HAP-1 (cell line): ENCODE measurements around the gene FBL.
"Not testable (repeated sequence)": the region's sequence is repeated elsewhere in the genome, so short reads cannot be mapped to it uniquely, and the experiment has no call there.

ENCODE experiments used
- DNase-seq, 2 experiments: peaks; one replicate each; pipeline ENCODE4 v3.0.0-alpha.2; 2016 to 2020; ENCODE audit warnings: low spot score in 2 of 2
- H3K27me3 ChIP-seq: fragments of 250-450 bp; sonication (Bioruptor Pico); 2 replicates; pipeline ENCODE4 v1.5.1; 2020; ENCODE audit warnings: low read depth, mild to moderate bottlenecking, moderate library complexity
- H3K36me3 ChIP-seq: fragments of 250-450 bp; sonication (Bioruptor Pico); replicated peaks from 2 replicates; pipeline ENCODE4 v1.5.1; 2020; ENCODE audit warnings: mild to moderate bottlenecking
- H3K4me1 ChIP-seq: fragments of 250-450 bp; sonication (Bioruptor Pico); 2 replicates; pipeline ENCODE4 v1.5.1; 2020; ENCODE audit warnings: mild to moderate bottlenecking
- H3K4me3 ChIP-seq: fragments of 250-450 bp; sonication (Bioruptor Pico); 2 replicates; pipeline ENCODE4 v1.5.1; 2020; ENCODE audit warnings: mild to moderate bottlenecking, moderate library complexity
- H3K9me3 ChIP-seq: fragments of 250-450 bp; sonication (Bioruptor Pico); 2 replicates; pipeline ENCODE4 v1.5.1; 2020; ENCODE audit warnings: mild to moderate bottlenecking, moderate library complexity
- in situ Hi-C: fragments of 300-500 bp; cut with MboI; formaldehyde crosslinking; loops from 3 replicates; pipeline ENCODE4 v1.14.3; 2020; ENCODE audit warnings: low sequenced_read_pairs, inconsistent platforms, mixed read lengths

Gene FBL

DNA sequence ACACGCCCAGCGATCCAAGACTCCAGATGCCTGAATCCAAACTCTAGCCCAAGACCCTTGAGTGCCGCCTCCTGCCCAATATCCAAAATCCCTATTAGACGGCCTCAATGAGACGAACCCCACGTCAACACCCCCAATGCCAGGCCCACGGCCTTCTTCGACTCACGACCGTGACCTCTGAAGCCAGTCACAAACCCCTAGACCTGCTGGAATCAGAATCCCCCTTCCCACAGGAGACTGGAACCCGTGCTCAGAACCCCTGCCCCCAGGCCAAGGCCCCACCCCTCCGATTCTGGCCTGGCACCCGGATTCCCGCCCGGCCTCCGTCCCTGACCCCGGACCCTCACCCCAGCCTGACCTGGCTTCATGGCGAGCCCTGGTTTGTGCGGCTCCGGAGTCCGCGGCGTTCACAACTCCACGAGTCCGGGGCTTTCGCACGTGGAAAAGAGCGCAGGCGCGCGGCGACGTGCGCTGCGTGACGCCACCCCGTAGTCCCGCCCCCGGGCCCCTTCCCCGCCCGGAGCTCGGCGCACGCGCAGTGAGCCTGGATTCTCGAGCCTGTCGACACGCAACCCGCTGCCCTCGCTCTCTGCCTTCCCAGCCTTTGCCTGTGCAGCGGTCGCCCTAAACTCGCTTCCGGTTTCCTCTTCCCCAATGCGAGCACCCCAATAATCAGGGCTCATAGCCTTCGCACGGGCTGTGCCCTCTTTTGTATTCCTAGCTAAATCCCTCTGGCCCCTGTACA is at the start of gene FBL:
Gene FBL (minus strand): TSS at position 447 of the 745 bp plus-strand sequence. CDS start 79 bp downstream, at position 368.
- Histone ChIP-seq H3K36me3 (0 out of 2 replicates have a peak, but pooled peaks cover 3% of the 10 kb centered on the region), H3K27me3 (no peaks in the 10 kb centered on the region), H3K4me3 (peak within 1 kb of the TSS; percentile 88), H3K4me1 (peaks cover 35% of the 10 kb centered on the region), H3K9me3 (no peaks in the 10 kb centered on the region)
- DNase-seq, result peak; percentile 84 to 97
- in situ Hi-C loops, result no loop called here

DNA sequence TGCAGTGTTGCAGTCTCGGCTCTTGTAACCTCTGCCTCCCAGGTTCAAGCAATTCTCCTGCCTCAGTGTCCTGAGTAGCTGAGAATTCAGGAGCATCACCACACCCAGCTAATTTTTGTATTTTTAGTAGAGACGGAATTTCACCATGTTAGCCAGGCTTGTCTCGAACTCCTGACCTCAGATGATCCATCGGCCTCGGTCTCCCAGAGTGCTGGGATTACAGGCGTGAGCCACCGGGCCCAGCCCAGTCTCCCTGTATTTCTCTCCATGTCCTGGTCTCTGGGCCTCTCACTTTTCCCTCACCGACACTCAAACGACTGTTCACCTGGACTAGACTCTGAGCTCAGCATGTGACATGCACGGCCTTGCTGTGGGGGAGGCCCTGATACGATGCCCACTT is 48.9 kb upstream of the FBL start:
- H3K4me1 ChIP-seq, H3K4me3 ChIP-seq, H3K36me3 ChIP-seq, H3K9me3 ChIP-seq, DNase-seq, in situ Hi-C loops, H3K27me3 ChIP-seq: not testable (repeated sequence)

- in situ Hi-C loops, H3K27me3 ChIP-seq, H3K4me3 ChIP-seq, H3K4me1 ChIP-seq, H3K36me3 ChIP-seq, DNase-seq, H3K9me3 ChIP-seq: not testable (repeated sequence)
Observed at GRCh38 chr19:39894236-39894606, 48.0 kb upstream of the FBL start.

DNA sequence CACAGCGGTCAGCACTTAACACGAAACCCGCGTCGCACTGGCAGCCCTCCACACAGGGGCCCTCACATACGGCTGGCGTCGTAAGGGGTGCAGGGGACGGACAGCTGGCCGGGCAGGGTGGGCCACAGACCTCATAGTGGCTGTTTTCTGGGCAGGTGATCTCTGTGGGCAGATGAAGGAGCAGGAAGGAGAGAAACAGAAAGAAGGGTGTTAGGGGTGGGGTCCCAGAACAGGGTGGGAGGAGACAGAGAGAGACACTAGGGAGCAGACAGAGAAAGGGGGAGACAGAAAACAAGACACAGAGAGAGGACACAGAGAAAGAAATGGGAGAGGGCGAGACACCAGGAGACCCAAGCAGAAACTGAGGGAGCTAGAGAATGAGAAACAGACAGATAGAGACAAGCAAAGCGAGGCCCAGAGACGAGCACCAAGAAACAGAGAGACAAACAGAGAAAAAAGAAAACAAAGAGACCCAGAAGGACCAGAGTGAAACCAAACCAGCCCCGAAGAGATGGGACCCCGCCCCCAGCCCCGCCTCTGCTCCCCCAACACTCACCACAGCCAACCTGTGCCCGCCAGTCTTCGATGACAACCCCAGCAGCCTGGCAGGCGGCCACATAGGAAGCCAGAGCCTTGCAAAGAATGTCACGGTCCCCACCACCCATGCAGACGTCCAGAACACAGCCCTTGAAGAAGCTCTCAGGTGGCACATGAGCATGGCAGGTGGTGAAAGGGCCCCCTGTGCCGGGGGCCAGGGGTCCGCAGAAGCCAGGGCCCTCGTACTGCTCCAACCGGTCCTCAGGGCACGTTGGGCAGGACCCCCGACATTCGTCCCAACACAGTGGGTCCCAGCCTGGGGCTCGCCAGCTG is 47.4 kb upstream of the FBL start:
- H3K4me1 ChIP-seq, H3K4me3 ChIP-seq, H3K9me3 ChIP-seq, DNase-seq, in situ Hi-C loops, H3K27me3 ChIP-seq, H3K36me3 ChIP-seq: not testable (repeated sequence)

- H3K36me3 ChIP-seq, H3K4me3 ChIP-seq, in situ Hi-C loops, H3K4me1 ChIP-seq, H3K9me3 ChIP-seq, H3K27me3 ChIP-seq, DNase-seq: not testable (repeated sequence)
Observed at GRCh38 chr19:39892506-39892902, 46.3 kb upstream of the FBL start.

DNA sequence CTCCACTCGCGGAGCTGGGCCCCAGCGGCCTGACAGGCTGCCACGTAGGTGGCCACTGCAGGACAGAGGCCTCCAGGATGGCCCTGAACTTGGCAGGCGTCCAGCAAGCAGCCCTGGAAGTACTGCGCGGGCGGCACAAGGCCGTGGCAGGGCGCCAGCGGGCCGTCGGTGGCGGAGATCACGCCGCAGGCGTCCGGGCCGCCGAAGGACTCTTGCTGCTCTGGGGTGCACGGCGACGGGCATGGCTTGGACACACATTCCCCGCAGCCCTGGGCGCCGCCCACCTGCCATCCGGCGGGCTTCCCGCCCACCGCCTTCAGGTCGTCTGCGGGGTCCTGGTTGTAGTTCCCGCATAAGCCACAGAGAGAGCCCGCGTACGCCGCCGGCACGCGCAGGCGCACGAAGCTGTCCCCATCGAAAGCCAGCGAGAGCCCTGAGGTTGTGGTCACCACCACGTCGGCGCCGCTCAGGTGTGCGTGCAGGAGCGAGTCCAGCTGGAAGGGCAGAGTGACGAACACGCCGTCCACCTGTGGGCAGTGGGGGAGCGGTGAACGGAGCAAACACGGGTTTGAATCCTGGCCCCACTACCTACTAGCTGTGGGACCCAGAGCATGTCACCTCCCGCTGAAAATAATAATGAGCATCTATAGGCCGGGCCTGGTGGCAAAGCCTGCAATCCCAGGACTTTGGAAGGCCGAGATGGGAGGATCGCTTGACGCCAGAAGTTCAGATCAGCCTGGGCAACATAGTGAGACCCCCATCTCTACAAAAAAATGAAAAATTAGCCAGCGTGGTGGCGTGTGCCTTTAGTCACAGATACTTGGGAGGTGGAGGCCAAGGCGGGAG is 45.7 kb upstream of the FBL start:
- H3K36me3 ChIP-seq, H3K4me3 ChIP-seq, in situ Hi-C loops, H3K27me3 ChIP-seq, DNase-seq, H3K9me3 ChIP-seq, H3K4me1 ChIP-seq: not testable (repeated sequence)

DNA sequence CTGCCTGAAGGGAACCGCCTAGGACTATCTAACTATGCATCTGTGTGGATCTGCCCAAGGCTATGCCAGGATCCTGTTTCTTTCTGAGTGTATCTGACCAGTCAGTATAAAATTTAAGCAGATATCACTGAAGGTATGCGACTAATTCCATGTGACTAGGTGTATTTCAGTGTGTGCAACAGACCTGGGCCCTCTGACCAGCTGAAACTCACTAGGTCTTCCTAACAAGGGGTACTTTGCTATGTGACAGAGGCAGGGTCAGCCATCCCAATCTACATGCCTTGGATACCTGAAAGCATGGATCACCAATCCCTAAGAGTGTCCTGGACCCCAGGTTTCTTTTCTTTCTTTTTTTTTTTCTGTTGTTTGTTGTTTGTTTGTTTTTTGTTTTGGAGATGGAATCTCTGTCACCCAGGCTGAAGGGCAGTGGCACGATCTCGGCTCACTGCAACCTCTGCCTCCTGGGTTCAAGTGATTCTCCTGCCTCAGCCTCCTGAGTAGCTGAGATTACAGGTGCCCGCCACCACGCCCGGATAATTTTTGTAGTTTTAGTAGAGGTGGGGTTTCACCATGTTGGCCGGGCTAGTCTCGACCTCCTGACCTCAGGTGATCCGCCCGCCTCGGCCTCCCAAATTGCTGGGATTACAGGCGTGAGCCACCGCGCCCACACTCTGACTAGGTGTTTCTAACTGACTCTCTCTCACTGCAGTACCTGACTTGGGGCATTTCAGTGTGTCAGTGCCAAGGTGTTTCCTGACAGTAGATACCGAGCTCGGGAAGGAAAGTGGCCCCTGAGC is 44.8 kb upstream of the FBL start:
- no peaks in the 10 kb centered on the region for H3K27me3 ChIP-seq
- no peak overlapping the region for H3K4me3 ChIP-seq
- in situ Hi-C loops, result no loop called here
- no peaks in the 10 kb centered on the region for H3K9me3 ChIP-seq
- H3K4me1 ChIP-seq, result no peaks in the 10 kb centered on the region
- no peak for DNase-seq
- no peaks in the 10 kb centered on the region for H3K36me3 ChIP-seq

- in situ Hi-C loops, H3K36me3 ChIP-seq, H3K4me1 ChIP-seq, DNase-seq, H3K27me3 ChIP-seq, H3K4me3 ChIP-seq, H3K9me3 ChIP-seq: not testable (repeated sequence)
Observed at GRCh38 chr19:39889872-39890754, 43.9 kb upstream of the FBL start.

DNA sequence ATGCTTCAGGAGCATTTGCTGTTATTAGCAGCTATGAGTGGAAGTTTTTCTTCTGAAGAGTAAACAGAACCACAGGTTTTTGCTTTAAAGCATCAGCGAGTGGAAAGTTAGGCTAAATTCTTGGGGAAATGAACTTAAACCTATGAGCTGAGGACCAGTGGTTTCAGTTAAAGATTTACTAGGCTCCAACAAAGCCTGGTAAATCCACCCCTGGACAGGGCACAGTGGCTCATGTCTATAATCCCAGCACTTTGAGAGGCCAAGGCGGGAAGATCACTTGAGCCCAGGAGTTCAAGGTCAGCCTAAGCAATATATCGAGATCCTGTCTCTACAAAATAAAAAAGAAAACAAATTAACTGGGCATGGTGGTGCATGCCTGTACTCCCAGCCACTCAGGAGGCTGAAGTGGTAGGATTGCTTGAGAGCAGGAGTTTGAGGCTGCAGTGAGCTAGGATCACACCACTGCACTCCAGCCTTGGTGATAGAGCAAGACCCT is 41.3 kb upstream of the FBL start:
- H3K4me3 ChIP-seq, H3K36me3 ChIP-seq, DNase-seq, in situ Hi-C loops, H3K27me3 ChIP-seq, H3K9me3 ChIP-seq, H3K4me1 ChIP-seq: not testable (repeated sequence)

- H3K4me1 ChIP-seq, H3K27me3 ChIP-seq, H3K9me3 ChIP-seq, in situ Hi-C loops, H3K36me3 ChIP-seq, DNase-seq, H3K4me3 ChIP-seq: not testable (repeated sequence)
Observed at GRCh38 chr19:39885821-39886554, 39.8 kb upstream of the FBL start.

DNA sequence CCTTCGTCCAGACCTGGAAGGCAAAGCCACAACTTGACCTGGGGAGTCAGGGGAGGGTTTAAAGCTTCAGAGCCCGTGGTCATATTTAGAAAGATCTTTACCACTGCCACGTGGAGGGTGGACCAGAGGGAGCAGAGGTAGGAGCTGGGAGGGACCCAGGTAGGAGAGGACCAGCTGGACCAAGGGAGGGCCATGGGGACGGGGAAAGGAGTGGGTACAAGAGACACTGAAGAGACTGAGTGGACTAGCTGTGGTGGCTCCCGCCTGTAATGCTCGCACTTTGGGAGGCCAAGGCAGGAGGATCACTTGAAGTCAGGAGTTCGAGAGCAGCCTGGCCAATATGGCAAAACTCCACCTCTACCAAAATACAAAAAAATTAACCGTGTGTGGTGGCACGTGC is 38.5 kb upstream of the FBL start:
- H3K27me3 ChIP-seq, in situ Hi-C loops, H3K36me3 ChIP-seq, H3K9me3 ChIP-seq, DNase-seq, H3K4me3 ChIP-seq, H3K4me1 ChIP-seq: not testable (repeated sequence)

DNA sequence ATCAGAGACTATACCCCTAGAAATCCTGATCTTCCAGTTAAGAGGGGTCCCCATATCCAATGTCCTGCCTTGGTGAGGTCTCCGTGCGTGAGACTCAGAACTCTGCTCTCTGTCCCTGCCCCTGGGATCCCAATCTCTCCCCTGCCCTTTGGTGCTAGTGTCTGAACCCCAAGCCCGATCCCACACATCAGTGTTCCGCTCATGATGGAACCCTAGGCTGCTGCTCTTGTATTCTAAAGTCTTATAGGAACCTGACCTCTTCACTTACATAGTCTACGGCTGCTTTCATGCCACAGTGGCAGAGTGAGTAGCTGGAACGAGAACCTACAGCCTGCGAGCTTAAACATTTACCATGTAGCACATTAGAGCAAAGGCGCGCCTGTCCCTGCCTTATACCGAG is 36.5 kb upstream of the FBL start:
- H3K27me3 ChIP-seq, H3K36me3 ChIP-seq, DNase-seq, H3K9me3 ChIP-seq, H3K4me3 ChIP-seq, in situ Hi-C loops, H3K4me1 ChIP-seq: not testable (repeated sequence)
